OCI-LY3 (cell line): ENCODE results near the gene DIPK1A.
"Not testable (repeated sequence)": the region's sequence is repeated elsewhere in the genome, so short reads cannot be mapped to it uniquely, and the experiment has no call there.

Experiments
- H2AFZ ChIP-seq: fragments of 200-600, 300-600 bp; shearing (Covaris generic); 2 replicates; pipeline ENCODE4 v1.6.0; 2014; ENCODE audit warnings: antibody characterized with exemption, low read depth, low read length
- H3K27ac ChIP-seq: fragments of 200-600, 300-600 bp; sonication (generic); 2 replicates; pipeline ENCODE4 v1.5.1; 2014; ENCODE audit warnings: mild to moderate bottlenecking, low read length, moderate library complexity, mixed read lengths
- H3K27me3 ChIP-seq: fragments of 200-600, 300-600 bp; sonication (generic); 2 replicates; pipeline ENCODE4 v1.6.1; 2014; ENCODE audit warnings: low read depth, low read length, mixed read lengths
- H3K36me3 ChIP-seq: fragments of 200-600, 300-600 bp; sonication (generic); replicated peaks from 2 replicates; pipeline ENCODE3; 2014; ENCODE audit warnings: low read depth, low read length, mixed read lengths
- H3K4me1 ChIP-seq: fragments of 300-600, 200-600 bp; sonication (generic); 2 replicates; pipeline ENCODE4 v1.6.1; 2014; ENCODE audit warnings: low read length, mixed read lengths
- H3K4me2 ChIP-seq: fragments of 200-600, 300-600 bp; sonication (generic); 2 replicates; pipeline ENCODE4 v1.6.1; 2014; ENCODE audit warnings: low read length, mixed read lengths
- H3K4me3 ChIP-seq: fragments of 300-600, 200-600 bp; sonication (generic); 2 replicates; pipeline ENCODE4 v1.5.1; 2014; ENCODE audit warnings: antibody characterized with exemption, mild to moderate bottlenecking, low read length, moderate library complexity
- H3K79me2 ChIP-seq: fragments of 300-600, 200-600 bp; shearing (Covaris generic); 2 replicates; pipeline ENCODE4 v1.6.1; 2014; ENCODE audit warnings: mild to moderate bottlenecking, low read length, mixed read lengths
- H3K9ac ChIP-seq: fragments of 300-600, 200-600 bp; shearing (Covaris generic); 2 replicates; pipeline ENCODE4 v1.6.0; 2014; ENCODE audit warnings: mild to moderate bottlenecking, low read length, moderate library complexity
- H3K9me3 ChIP-seq: fragments of 200-600, 300-600 bp; shearing (Covaris generic); 2 replicates; pipeline ENCODE4 v1.6.1; 2014; ENCODE audit warnings: low read length, mixed read lengths; ENCODE audit not compliant: insufficient read depth
- H4K20me1 ChIP-seq: fragments of 200-600, 300-600 bp; sonication (generic); 2 replicates; pipeline ENCODE4 v1.6.1; 2016; ENCODE audit warnings: low read length, mixed read lengths; ENCODE audit not compliant: insufficient read depth
- CTCF ChIP-seq: fragments of 200-600, 300-600 bp; sonication (generic); IDR thresholded peaks from 2 replicates; pipeline ENCODE4 v1.5.1; 2014; ENCODE audit warnings: antibody characterized with exemption, low read length, low read depth
- EZH2phosphoT487 ChIP-seq: fragments of 200-600 bp; shearing (Covaris generic); IDR thresholded peaks from 2 replicates; pipeline ENCODE4 v1.6.1; 2018; ENCODE audit warnings: antibody characterized with exemption, mixed run types, low read depth

DIPK1A gene

GRCh38 chr1:92972409-92973129, 11.3 kb upstream of the DIPK1A start:
- H3K4me2 ChIP-seq, result peak overlapping the region; percentile 78
- no peaks in the 10 kb centered on the region for H3K27me3 ChIP-seq
- no peaks in the 10 kb centered on the region for H3K36me3 ChIP-seq
- H2AFZ ChIP-seq, result no peak overlapping the region
- H3K9me3 ChIP-seq, result no peaks in the 10 kb centered on the region
- peak overlapping the region; percentile 100 for H3K27ac ChIP-seq
- no peaks in the 10 kb centered on the region for H3K79me2 ChIP-seq
- H3K4me3 ChIP-seq, result peak overlapping the region; percentile 51
- peaks cover 91% of the 10 kb centered on the region for H3K4me1 ChIP-seq
- TF ChIP-seq CTCF (no peak), EZH2phosphoT487 (no peak)
- peak overlapping the region; percentile 75 for H3K9ac ChIP-seq
- no peaks in the 10 kb centered on the region for H4K20me1 ChIP-seq

DNA sequence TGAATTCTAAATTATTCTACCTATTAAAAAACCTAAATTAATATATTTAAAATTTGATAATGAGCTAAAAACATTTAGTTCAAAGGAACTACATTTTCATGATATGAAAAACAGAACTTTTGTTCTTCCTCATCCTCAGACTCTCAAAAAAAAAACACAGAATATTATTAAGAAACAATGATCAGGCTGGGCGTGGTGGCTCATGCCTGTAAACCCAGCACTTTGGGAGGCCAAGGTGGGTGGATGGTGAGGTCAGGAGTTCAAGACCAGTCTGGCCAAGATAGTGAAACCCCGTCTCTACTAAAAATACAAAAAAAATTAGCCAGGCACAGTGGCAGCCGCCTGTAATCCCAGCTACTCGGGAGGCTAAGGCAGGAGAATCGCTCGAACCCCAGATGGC, 10.7 kb upstream of the DIPK1A start:
- not testable (repeated sequence) for H3K36me3 ChIP-seq, H4K20me1 ChIP-seq, H3K9me3 ChIP-seq, H3K4me3 ChIP-seq, H2AFZ ChIP-seq, H3K27me3 ChIP-seq, H3K79me2 ChIP-seq
- H3K9ac ChIP-seq, result peak overlapping the region; percentile 75; the same call in 1 of the 2 replicates
- H3K27ac ChIP-seq, result peak overlapping the region; percentile 100
- H3K4me1 ChIP-seq, result peaks cover 86% of the 10 kb centered on the region
- H3K4me2 ChIP-seq, result peak overlapping the region; percentile 78

- peak overlapping the region; percentile 54 for H3K27ac ChIP-seq
- peak overlapping the region; percentile 50 for H2AFZ ChIP-seq
- peak overlapping the region; percentile 23 for H3K9ac ChIP-seq
- no peaks in the 10 kb centered on the region for H3K9me3 ChIP-seq
- no peaks in the 10 kb centered on the region for H3K79me2 ChIP-seq
- peaks cover 78% of the 10 kb centered on the region for H3K4me1 ChIP-seq
- H4K20me1 ChIP-seq, result no peaks in the 10 kb centered on the region
- peak overlapping the region; percentile 27 for H3K4me2 ChIP-seq
- no peak for TF ChIP-seq EZH2phosphoT487
- TF ChIP-seq CTCF, result no peak
- no peaks in the 10 kb centered on the region for H3K36me3 ChIP-seq
- H3K27me3 ChIP-seq, result no peaks in the 10 kb centered on the region
- H3K4me3 ChIP-seq, result no peak overlapping the region
These were observed 9.9 kb upstream of the DIPK1A start for GRCh38 chr1:92970990-92971689.

GRCh38 chr1:92969517-92969916, 8.3 kb upstream of the DIPK1A start:
- no peaks in the 10 kb centered on the region for H3K9me3 ChIP-seq
- peaks cover 76% of the 10 kb centered on the region for H3K4me1 ChIP-seq
- no peak overlapping the region for H2AFZ ChIP-seq
- H3K36me3 ChIP-seq, result no peaks in the 10 kb centered on the region
- H3K9ac ChIP-seq, result 0 out of 2 replicates have a peak overlapping the region, but pooled peaks have one; percentile 33
- H3K4me3 ChIP-seq, result no peak overlapping the region
- no peak for TF ChIP-seq CTCF
- no peak for TF ChIP-seq EZH2phosphoT487
- no peaks in the 10 kb centered on the region for H3K27me3 ChIP-seq
- H3K4me2 ChIP-seq, result no peak overlapping the region
- no peak overlapping the region for H3K27ac ChIP-seq
- no peaks in the 10 kb centered on the region for H4K20me1 ChIP-seq
- H3K79me2 ChIP-seq, result no peaks in the 10 kb centered on the region
